Measurements from ENCODE around the gene CTNNB1.

CTNNB1 gene

GRCh38 chr3:41192885-41193284 lies 6.4 kb upstream of the CTNNB1 start:
- Histone ChIP-seq H3K4me3 (ENCODE audit: low read depth in 1 of 2, low read length in 1 of 2) (no peak overlapping the region), H3K9me3 (no peaks in the 10 kb centered on the region), H3K27ac (no peak overlapping the region), H3K27me3 (peaks cover under 1% of the 10 kb centered on the region), H3K4me1 (ENCODE audit: control insufficient read depth in 1 of 2, insufficient read depth in 1 of 2, low read depth in 1 of 2, low read length in 1 of 2) (peaks cover 0 to 4% of the 10 kb centered on the region in 2 experiments), H3K36me3 (no peaks in the 10 kb centered on the region)
- TF ChIP-seq, protein P1, sequence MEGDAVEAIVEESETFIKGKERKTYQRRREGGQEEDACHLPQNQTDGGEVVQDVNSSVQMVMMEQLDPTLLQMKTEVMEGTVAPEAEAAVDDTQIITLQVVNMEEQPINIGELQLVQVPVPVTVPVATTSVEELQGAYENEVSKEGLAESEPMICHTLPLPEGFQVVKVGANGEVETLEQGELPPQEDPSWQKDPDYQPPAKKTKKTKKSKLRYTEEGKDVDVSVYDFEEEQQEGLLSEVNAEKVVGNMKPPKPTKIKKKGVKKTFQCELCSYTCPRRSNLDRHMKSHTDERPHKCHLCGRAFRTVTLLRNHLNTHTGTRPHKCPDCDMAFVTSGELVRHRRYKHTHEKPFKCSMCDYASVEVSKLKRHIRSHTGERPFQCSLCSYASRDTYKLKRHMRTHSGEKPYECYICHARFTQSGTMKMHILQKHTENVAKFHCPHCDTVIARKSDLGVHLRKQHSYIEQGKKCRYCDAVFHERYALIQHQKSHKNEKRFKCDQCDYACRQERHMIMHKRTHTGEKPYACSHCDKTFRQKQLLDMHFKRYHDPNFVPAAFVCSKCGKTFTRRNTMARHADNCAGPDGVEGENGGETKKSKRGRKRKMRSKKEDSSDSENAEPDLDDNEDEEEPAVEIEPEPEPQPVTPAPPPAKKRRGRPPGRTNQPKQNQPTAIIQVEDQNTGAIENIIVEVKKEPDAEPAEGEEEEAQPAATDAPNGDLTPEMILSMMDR (IDR thresholded peaks at IDR 0.05) = no peak

- Histone ChIP-seq H3K27me3 (peaks cover 3% of the 10 kb centered on the region), H3K36me3 (no peaks in the 10 kb centered on the region), H3K9me3 (no peaks in the 10 kb centered on the region), H3K4me3 (ENCODE audit: low read depth in 1 of 2, low read length in 1 of 2) (no peak overlapping the region), H3K27ac (no peak overlapping the region), H3K4me1 (ENCODE audit: control insufficient read depth in 1 of 2, insufficient read depth in 1 of 2, low read depth in 1 of 2, low read length in 1 of 2) (peaks cover 5 to 8% of the 10 kb centered on the region in 2 experiments)
- TF ChIP-seq, protein P1 (IDR thresholded peaks at IDR 0.05) = no peak
Observed at GRCh38 chr3:41193794-41194539, 5.3 kb upstream of the CTNNB1 start.

- TF ChIP-seq, protein P1 (IDR thresholded peaks at IDR 0.05) = no peak
- peaks cover 3% of the 10 kb centered on the region for H3K27me3 ChIP-seq
Observed at GRCh38 chr3:41194701-41195100, 4.6 kb upstream of the CTNNB1 start.

DNA sequence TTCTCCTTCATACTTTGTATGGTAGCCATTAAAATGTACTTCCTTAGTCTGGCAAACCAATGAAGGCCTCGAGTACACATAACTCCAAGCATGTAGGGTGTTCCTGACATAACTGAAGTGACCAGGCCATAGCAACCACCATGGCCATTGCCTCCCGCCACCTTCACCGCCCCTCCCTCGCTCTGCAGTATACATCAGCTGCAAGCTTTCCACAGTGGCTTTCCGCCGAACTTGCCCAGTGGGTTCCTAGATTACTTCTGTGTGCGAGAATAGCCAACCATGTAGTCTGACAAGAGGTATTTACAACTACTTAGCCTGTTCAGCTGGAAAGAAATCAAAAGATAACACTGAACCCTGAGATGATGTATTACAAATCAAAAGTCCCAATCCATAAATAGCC lies 3.4 kb upstream of the CTNNB1 start:
- no peaks in the 10 kb centered on the region for H3K9me3 ChIP-seq
- peaks cover 3% of the 10 kb centered on the region for H3K27me3 ChIP-seq
- no peak overlapping the region for H3K27ac ChIP-seq
- H3K36me3 ChIP-seq = no peaks in the 10 kb centered on the region
- H3K4me1 ChIP-seq (ENCODE audit: control insufficient read depth in 1 of 2, insufficient read depth in 1 of 2, low read depth in 1 of 2, low read length in 1 of 2) = peaks cover 13 to 14% of the 10 kb centered on the region in 2 experiments
- TF ChIP-seq, protein P1 (IDR thresholded peaks at IDR 0.05) = no peak
- H3K4me3 ChIP-seq (ENCODE audit: low read depth in 1 of 2, low read length in 1 of 2) = no peak overlapping the region

More at GRCh38 chr3:41194701-41195100, 4.6 kb upstream of the CTNNB1 start:
- Histone ChIP-seq H3K4me1 (ENCODE audit: control insufficient read depth in 1 of 2, insufficient read depth in 1 of 2, low read depth in 1 of 2, low read length in 1 of 2) (peaks cover 5 to 8% of the 10 kb centered on the region in 2 experiments), H3K36me3 (no peaks in the 10 kb centered on the region), H3K27ac (no peak overlapping the region), H3K4me3 (ENCODE audit: low read depth in 1 of 2, low read length in 1 of 2) (no peak overlapping the region), H3K9me3 (no peaks in the 10 kb centered on the region)

GRCh38 chr3:41196499-41197410 lies 2.5 kb upstream of the CTNNB1 start:
- TF ChIP-seq, protein P1 (IDR thresholded peaks at IDR 0.05) = no peak
- Histone ChIP-seq H3K27ac (no peak overlapping the region), H3K27me3 (peaks cover 3% of the 10 kb centered on the region), H3K9me3 (no peaks in the 10 kb centered on the region), H3K4me3 (ENCODE audit: low read depth in 1 of 2, low read length in 1 of 2) (no peak overlapping the region), H3K36me3 (no peaks in the 10 kb centered on the region), H3K4me1 (ENCODE audit: control insufficient read depth in 1 of 2, insufficient read depth in 1 of 2, low read depth in 1 of 2, low read length in 1 of 2) (peaks cover 21 to 22% of the 10 kb centered on the region in 2 experiments)

Data from neutrophil (primary cell).